Keratinocyte (primary cell): ENCODE results near the gene ECSCR. TPM values are rescaled to one million over a fixed set of nuclear protein-coding genes. Genes with fewer than 3 reads are reported as not detected.

Experiments
- DNase-seq: peaks from one replicate; pipeline ENCODE4 v3.0.0-alpha.2; 2011; ENCODE audit warnings: low read depth, missing footprints, low spot score
- FAIRE-seq: peaks from 2 replicates; lab custom pipeline; 2011; peaks lifted over from hg19 to GRCh38; lab: Jason Lieb, UNC
- H2AFZ ChIP-seq: 2 replicates; pipeline ENCODE4 v1.6.0; 2012; ENCODE audit warnings: low read length, control low read depth, inconsistent platforms; ENCODE audit not compliant: control insufficient read depth
- H3K27ac ChIP-seq: 2 replicates; pipeline ENCODE4 v1.5.1; 2011; ENCODE audit warnings: low read length; ENCODE audit not compliant: control insufficient read depth, insufficient read depth
- H3K27me3 ChIP-seq: 3 replicates; pipeline ENCODE4 v1.6.0; 2011; ENCODE audit warnings: low read length; ENCODE audit not compliant: control insufficient read depth, insufficient read depth; ENCODE audit errors: extremely low read depth
- H3K36me3 ChIP-seq, 2 experiments: 2 replicates in 1 of 2; 3 replicates in 1 of 2; pipeline ENCODE4 v1.5.1; 2011; ENCODE audit warnings: low read length in 2 of 2, mild to moderate bottlenecking in 1 of 2; ENCODE audit not compliant: control insufficient read depth in 2 of 2, insufficient read depth in 2 of 2; ENCODE audit errors: extremely low read depth in 1 of 2
- H3K4me1 ChIP-seq: 3 replicates; pipeline ENCODE4 v1.5.1; 2011; ENCODE audit warnings: low read length; ENCODE audit not compliant: control insufficient read depth, insufficient read depth; ENCODE audit errors: extremely low read depth
- H3K4me2 ChIP-seq: 3 replicates; pipeline ENCODE4 v1.6.0; 2011; ENCODE audit warnings: low read depth, low read length; ENCODE audit not compliant: control insufficient read depth, insufficient read depth; ENCODE audit errors: extremely low read depth
- H3K4me3 ChIP-seq, 3 experiments: fragments of 200-600 bp in 1 of 3; sonication (generic) in 1 of 3; 2 replicates in 2 of 3; 3 replicates in 1 of 3; pipeline ENCODE4 v1.5.1; 2011 to 2016; ENCODE audit warnings: low read length in 3 of 3, mild to moderate bottlenecking in 3 of 3, control low read depth in 2 of 3, inconsistent platforms in 1 of 3, low read depth in 1 of 3, mixed read lengths in 1 of 3, mixed run types in 1 of 3, moderate library complexity in 1 of 3; ENCODE audit not compliant: control insufficient read depth in 2 of 3, insufficient read depth in 2 of 3; ENCODE audit errors: extremely low read depth in 1 of 3
- H3K79me2 ChIP-seq: 2 replicates; pipeline ENCODE4 v1.6.0; 2012; ENCODE audit warnings: low read length; ENCODE audit not compliant: control insufficient read depth, insufficient read depth
- H3K9ac ChIP-seq: 3 replicates; pipeline ENCODE4 v1.6.0; 2011; ENCODE audit warnings: low read length; ENCODE audit not compliant: control insufficient read depth, insufficient read depth; ENCODE audit errors: extremely low read depth
- H3K9me1 ChIP-seq: 3 replicates; pipeline ENCODE4 v1.6.0; 2011; ENCODE audit warnings: low read length; ENCODE audit not compliant: control insufficient read depth, insufficient read depth; ENCODE audit errors: extremely low read depth
- H3K9me3 ChIP-seq: 2 replicates; pipeline ENCODE4 v1.5.1; 2012; ENCODE audit warnings: low read depth, low read length; ENCODE audit not compliant: control insufficient read depth
- H4K20me1 ChIP-seq: 3 replicates; pipeline ENCODE4 v1.6.0; 2011; ENCODE audit warnings: low read length; ENCODE audit not compliant: control insufficient read depth, insufficient read depth; ENCODE audit errors: extremely low read depth
- EZH2 ChIP-seq: IDR thresholded peaks from one replicate; pipeline ENCODE4 v1.6.1; 2012; ENCODE audit warnings: inconsistent platforms, mild to moderate bottlenecking, low read length, moderate library complexity
- dilution Hi-C: fragments of 300-500 bp; cut with MboI; formaldehyde crosslinking; loops from one replicate; pipeline ENCODE4 v1.7.0; 2020; ENCODE audit warnings: low sequenced_read_pairs; ENCODE audit not compliant: extremely low pct_ligation_motif_present
- polyA plus RNA-seq, 5 experiments: library from polyadenylated mRNA; depleted of rRNA in 3 of 5; stranded (reverse) in 3 of 5; stranded (forward) in 1 of 5; unstranded in 1 of 5; fragments of >200 nt; gene quantifications; 1 replicate in 1 of 5; 2 replicates in 3 of 5; 3 replicates in 1 of 5; pipeline versions ENCODE4 v1.2.1 to v1.2.3, GENCODE V29; 2011 to 2012; ENCODE audit warnings: missing spikeins in 2 of 5, low read depth in 1 of 5, low replicate concordance in 1 of 5
- TF ChIP-seq, protein P1 (sequence below), 3 experiments: IDR thresholded peaks in 1 of 3; conservative IDR thresholded peaks in 1 of 3; optimal IDR thresholded peaks in 1 of 3; 2 replicates in 2 of 3; 3 replicates in 1 of 3; pipeline versions ENCODE3 to v1.5.1; 2011; ENCODE audit warnings: low read length in 3 of 3, mild to moderate bottlenecking in 3 of 3, moderate library complexity in 2 of 3, control low read depth in 1 of 3, inconsistent platforms in 1 of 3; ENCODE audit not compliant: insufficient read depth in 2 of 3; ENCODE audit errors: extremely low read depth in 1 of 3

The ECSCR gene
- polyA plus RNA-seq, 1 donor (not counting 4 experiments of a cell fraction or from before 2014, with no cell fraction given), result not detected

DNA sequence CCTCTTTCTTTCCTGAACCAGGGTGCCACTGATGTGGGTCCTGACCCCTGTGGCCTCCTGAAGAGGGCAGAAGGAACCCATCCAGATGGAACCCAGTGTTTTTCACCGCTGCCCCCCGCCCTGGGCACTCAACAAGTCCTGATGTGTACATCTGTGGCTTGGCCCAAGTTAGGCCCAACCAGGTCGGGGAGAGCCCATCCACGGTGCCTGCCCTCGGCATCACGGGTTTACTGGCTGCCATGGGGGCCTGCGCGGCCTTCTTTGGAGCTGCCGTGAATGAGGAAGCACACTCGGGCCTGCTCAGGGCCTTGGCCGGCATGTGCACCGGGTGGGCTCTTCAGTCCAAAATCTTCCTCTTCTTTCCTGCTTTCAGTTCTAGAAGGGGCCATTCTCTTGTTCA, 5.8 kb downstream of the ECSCR start:
- Histone ChIP-seq H3K4me3 (no peak overlapping the region), H3K4me1 (peaks cover 3% of the 10 kb centered on the region), H3K27ac (no peak overlapping the region), H3K36me3 (no peaks in the 10 kb centered on the region), H3K9me1 (no peaks in the 10 kb centered on the region), H3K9me3 (no peaks in the 10 kb centered on the region), H2AFZ (no peak overlapping the region), H3K4me2 (no peak overlapping the region), H3K9ac (no peak overlapping the region), H3K79me2 (no peaks in the 10 kb centered on the region), H4K20me1 (no peaks in the 10 kb centered on the region), H3K27me3 (no peaks in the 10 kb centered on the region)
- FAIRE-seq (no peak), DNase-seq (no peak)
- dilution Hi-C loops, result no loop called here
- TF ChIP-seq, protein P1, sequence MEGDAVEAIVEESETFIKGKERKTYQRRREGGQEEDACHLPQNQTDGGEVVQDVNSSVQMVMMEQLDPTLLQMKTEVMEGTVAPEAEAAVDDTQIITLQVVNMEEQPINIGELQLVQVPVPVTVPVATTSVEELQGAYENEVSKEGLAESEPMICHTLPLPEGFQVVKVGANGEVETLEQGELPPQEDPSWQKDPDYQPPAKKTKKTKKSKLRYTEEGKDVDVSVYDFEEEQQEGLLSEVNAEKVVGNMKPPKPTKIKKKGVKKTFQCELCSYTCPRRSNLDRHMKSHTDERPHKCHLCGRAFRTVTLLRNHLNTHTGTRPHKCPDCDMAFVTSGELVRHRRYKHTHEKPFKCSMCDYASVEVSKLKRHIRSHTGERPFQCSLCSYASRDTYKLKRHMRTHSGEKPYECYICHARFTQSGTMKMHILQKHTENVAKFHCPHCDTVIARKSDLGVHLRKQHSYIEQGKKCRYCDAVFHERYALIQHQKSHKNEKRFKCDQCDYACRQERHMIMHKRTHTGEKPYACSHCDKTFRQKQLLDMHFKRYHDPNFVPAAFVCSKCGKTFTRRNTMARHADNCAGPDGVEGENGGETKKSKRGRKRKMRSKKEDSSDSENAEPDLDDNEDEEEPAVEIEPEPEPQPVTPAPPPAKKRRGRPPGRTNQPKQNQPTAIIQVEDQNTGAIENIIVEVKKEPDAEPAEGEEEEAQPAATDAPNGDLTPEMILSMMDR (optimal IDR thresholded peaks at IDR 0.05 in 1 of 3, IDR thresholded peaks at IDR 0.05 in 1 of 3, conservative IDR thresholded peaks at IDR 0.05 in 1 of 3; ENCODE audit: extremely low read depth in 1 of 3, insufficient read depth in 2 of 3, low read length in 3 of 3), result no peak
- TF ChIP-seq EZH2, result no peak

DNA sequence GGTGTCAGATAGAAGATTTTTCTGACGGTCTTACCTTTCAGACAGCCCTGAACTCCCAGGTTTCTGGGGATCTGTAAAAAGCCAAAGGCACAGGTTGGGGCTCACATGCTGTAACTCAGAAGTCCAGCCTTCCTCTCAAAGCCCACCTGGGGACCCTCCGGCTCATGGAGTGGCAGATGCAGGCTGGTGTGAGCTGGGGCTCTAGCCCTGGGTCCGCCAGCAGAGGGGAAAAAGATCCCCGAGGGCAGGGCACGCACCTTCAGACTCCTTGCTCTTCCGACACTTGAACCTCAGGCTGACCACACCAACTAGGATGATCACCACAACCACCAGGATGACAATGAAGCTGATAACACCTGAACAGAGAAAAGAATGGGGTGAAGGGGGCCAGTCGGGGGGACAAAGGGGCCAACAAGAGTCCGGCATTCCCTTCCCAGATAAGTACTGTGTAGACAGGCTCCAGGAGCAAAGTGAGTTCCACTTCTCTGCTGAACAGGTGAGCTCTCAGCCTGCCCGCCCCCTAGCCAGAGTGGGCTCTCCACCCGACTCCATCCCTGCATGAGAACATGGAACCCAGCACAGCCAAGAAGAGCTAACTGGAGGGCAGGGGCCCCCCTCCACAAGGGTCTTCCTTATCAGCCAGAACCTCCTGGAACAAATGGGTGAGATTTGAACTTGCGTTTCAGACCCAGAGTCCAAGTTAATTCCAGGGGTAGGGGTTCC, 7.8 kb downstream of the ECSCR start:
- Histone ChIP-seq H3K4me2 (no peak overlapping the region), H3K9me3 (no peaks in the 10 kb centered on the region), H3K79me2 (no peaks in the 10 kb centered on the region), H3K4me3 (no peak overlapping the region), H3K36me3 (no peaks in the 10 kb centered on the region), H3K27ac (no peak overlapping the region), H2AFZ (no peak overlapping the region), H3K9ac (no peak overlapping the region), H4K20me1 (no peaks in the 10 kb centered on the region), H3K9me1 (no peaks in the 10 kb centered on the region), H3K27me3 (no peaks in the 10 kb centered on the region), H3K4me1 (peaks cover 3% of the 10 kb centered on the region)
- TF ChIP-seq EZH2, result no peak
- TF ChIP-seq, protein P1 (optimal IDR thresholded peaks at IDR 0.05 in 1 of 3, IDR thresholded peaks at IDR 0.05 in 1 of 3, conservative IDR thresholded peaks at IDR 0.05 in 1 of 3; ENCODE audit: extremely low read depth in 1 of 3, insufficient read depth in 2 of 3, low read length in 3 of 3), result no peak
- dilution Hi-C loops, result no loop called here
- FAIRE-seq, result no peak
- no peak for DNase-seq
